DND-41 (cell line): Measurements from ENCODE around the gene SGCE.

Experiments used
- ATAC-seq: fragments of 200-7000 bp; cut with Tn5 transposase; 3 replicates; pipeline ENCODE4 v1.9.1; 2021; ENCODE audit warnings: low read depth; ENCODE audit not compliant: insufficient read depth
- DNase-seq: peaks from one replicate; pipeline ENCODE4 v3.0.0-alpha.2; 2020
- H2AFZ ChIP-seq: 2 replicates; pipeline ENCODE4 v1.6.0; 2012; ENCODE audit warnings: low read depth, low read length
- H3K27ac ChIP-seq: 2 replicates; pipeline ENCODE4 v1.5.1; 2012; ENCODE audit warnings: low read length, inconsistent platforms
- H3K27me3 ChIP-seq: fragments of 200-600 bp; sonication (generic); 2 replicates; pipeline ENCODE4 v1.6.0; 2012; ENCODE audit warnings: low read length, mild to moderate bottlenecking, inconsistent platforms; ENCODE audit not compliant: insufficient read depth, poor library complexity
- H3K36me3 ChIP-seq: 2 replicates; pipeline ENCODE4 v1.5.1; 2012; ENCODE audit warnings: low read length, inconsistent platforms; ENCODE audit not compliant: insufficient read depth
- H3K4me1 ChIP-seq: 2 replicates; pipeline ENCODE4 v1.5.1; 2012; ENCODE audit warnings: mild to moderate bottlenecking, low read length; ENCODE audit not compliant: insufficient read depth
- H3K4me2 ChIP-seq: 2 replicates; pipeline ENCODE4 v1.6.0; 2012; ENCODE audit warnings: mild to moderate bottlenecking, moderate library complexity, low read length, inconsistent platforms; ENCODE audit not compliant: insufficient read depth
- H3K4me3 ChIP-seq, 2 experiments: fragments of 200-600 bp in 1 of 2; shearing (Covaris generic) in 1 of 2; 2 replicates each; pipeline ENCODE4 v1.5.1; 2012 to 2016; ENCODE audit warnings: inconsistent platforms in 2 of 2, low read length in 2 of 2, mild to moderate bottlenecking in 2 of 2, low read depth in 1 of 2, moderate library complexity in 1 of 2
- H3K79me2 ChIP-seq: 2 replicates; pipeline ENCODE4 v1.6.0; 2012; ENCODE audit warnings: low read length, inconsistent platforms; ENCODE audit not compliant: insufficient read depth
- H3K9ac ChIP-seq: 2 replicates; pipeline ENCODE4 v1.6.0; 2012; ENCODE audit warnings: low read depth, mild to moderate bottlenecking, inconsistent platforms, low read length, moderate library complexity
- H3K9me3 ChIP-seq: 2 replicates; pipeline ENCODE4 v1.5.1; 2012; ENCODE audit warnings: low read length, moderate library complexity, mild to moderate bottlenecking, inconsistent platforms; ENCODE audit not compliant: insufficient read depth, severe bottlenecking
- H4K20me1 ChIP-seq: 2 replicates; pipeline ENCODE4 v1.6.0; 2012; ENCODE audit warnings: low read length; ENCODE audit not compliant: insufficient read depth
- CTCF ChIP-seq: IDR thresholded peaks from 2 replicates; pipeline ENCODE4 v1.5.1; 2012; ENCODE audit warnings: borderline replicate concordance, low read length, moderate library complexity, mild to moderate bottlenecking; ENCODE audit not compliant: poor library complexity, severe bottlenecking; ENCODE audit errors: extremely low read depth
- EZH2 ChIP-seq: IDR thresholded peaks from 3 replicates; pipeline ENCODE4 v1.6.1; 2012; ENCODE audit warnings: borderline replicate concordance, low read depth, mild to moderate bottlenecking, moderate library complexity, low read length, inconsistent platforms; ENCODE audit not compliant: severe bottlenecking

The SGCE gene

DNA sequence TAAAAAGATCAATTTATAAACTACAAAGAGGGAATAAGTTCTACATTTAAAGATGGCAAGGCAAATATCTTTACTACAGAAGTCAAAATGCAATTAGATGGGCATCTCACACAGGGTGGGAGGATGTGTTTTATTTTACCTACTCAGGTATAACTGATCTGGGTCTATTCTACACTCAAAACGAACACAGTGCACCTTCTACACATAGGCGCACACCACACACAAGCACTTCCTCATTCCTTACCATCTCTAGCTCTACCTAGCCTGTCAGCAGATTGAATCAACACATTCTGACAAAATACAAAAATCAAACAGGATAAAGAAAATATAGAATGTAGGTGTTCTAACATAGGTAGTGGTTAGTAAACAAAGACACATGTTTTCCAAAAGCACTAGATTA lies 64.8 kb downstream of the SGCE start:
- ATAC-seq (no peak), DNase-seq (no peak)
- Histone ChIP-seq H3K36me3 (no peaks in the 10 kb centered on the region), H3K9me3 (no peaks in the 10 kb centered on the region), H3K79me2 (no peaks in the 10 kb centered on the region), H3K27me3 (no peaks in the 10 kb centered on the region), H3K4me1 (no peaks in the 10 kb centered on the region), H3K9ac (no peak overlapping the region), H3K4me2 (no peak overlapping the region), H4K20me1 (no peaks in the 10 kb centered on the region), H2AFZ (no peak overlapping the region), H3K27ac (no peak overlapping the region), H3K4me3 (no peak overlapping the region)
- TF ChIP-seq EZH2 (no peak), CTCF (no peak)

GRCh38 chr7:94590526-94591162 lies 65.3 kb downstream of the SGCE start:
- H3K4me2 ChIP-seq = no peak overlapping the region
- H3K4me3 ChIP-seq = no peak overlapping the region
- H3K36me3 ChIP-seq = no peaks in the 10 kb centered on the region
- no peak overlapping the region for H3K9ac ChIP-seq
- ATAC-seq (no peak), DNase-seq (no peak)
- H4K20me1 ChIP-seq = no peaks in the 10 kb centered on the region
- H3K9me3 ChIP-seq = no peaks in the 10 kb centered on the region
- no peaks in the 10 kb centered on the region for H3K79me2 ChIP-seq
- H2AFZ ChIP-seq = no peak overlapping the region
- no peak overlapping the region for H3K27ac ChIP-seq
- no peaks in the 10 kb centered on the region for H3K27me3 ChIP-seq
- TF ChIP-seq EZH2 = no peak
- TF ChIP-seq CTCF = no peak
- H3K4me1 ChIP-seq = no peaks in the 10 kb centered on the region

- TF ChIP-seq CTCF (no peak), EZH2 (no peak)
These were observed 67.9 kb downstream of the SGCE start for GRCh38 chr7:94588075-94588474.

More at GRCh38 chr7:94588075-94588474, 67.9 kb downstream of the SGCE start:
- Histone ChIP-seq H3K79me2 (no peaks in the 10 kb centered on the region), H3K9me3 (no peaks in the 10 kb centered on the region), H3K4me1 (no peaks in the 10 kb centered on the region), H2AFZ (no peak overlapping the region), H3K4me3 (no peak overlapping the region), H3K27me3 (no peaks in the 10 kb centered on the region), H3K27ac (no peak overlapping the region), H4K20me1 (no peaks in the 10 kb centered on the region), H3K9ac (no peak overlapping the region), H3K36me3 (no peaks in the 10 kb centered on the region), H3K4me2 (no peak overlapping the region)
- no peak for ATAC-seq
- no peak for DNase-seq
